K562 (cell line): ENCODE data around the gene LCP2. TPM values are rescaled to one million over a fixed set of nuclear protein-coding genes. Genes with fewer than 3 reads are reported as not detected.

Source experiments
- ARHGAP35 ChIP-seq: fragments of 450-650 bp; IDR thresholded peaks from 2 replicates; pipeline ENCODE4 v1.6.1; 2018; ENCODE audit not compliant: partially characterized antibody
- CCNT2 ChIP-seq: IDR thresholded peaks from 2 replicates; pipeline ENCODE4 v1.6.1; 2011; ENCODE audit warnings: borderline replicate concordance, low read depth, mild to moderate bottlenecking, moderate library complexity, mixed read lengths, low read length; ENCODE audit not compliant: insufficient read length; ENCODE audit errors: extremely low read depth
- CTBP1 ChIP-seq: fragments of 450-650 bp; IDR thresholded peaks from 2 replicates; pipeline ENCODE4 v1.6.1; 2016; ENCODE audit warnings: borderline replicate concordance
- DIDO1 ChIP-seq: fragments of 450-650 bp; IDR thresholded peaks from 2 replicates; pipeline ENCODE4 v1.6.1; 2016; ENCODE audit warnings: low read depth, missing biosample characterization, missing genetic modification characterization
- KDM1A ChIP-seq, 2 experiments: fragments of 450-650 bp; IDR thresholded peaks; 2 replicates each; pipeline ENCODE4 v1.6.1; 2016; ENCODE audit warnings: mild to moderate bottlenecking in 2 of 2
- KLF6 ChIP-seq: fragments of 250-450 bp; sonication (Bioruptor Pico); IDR thresholded peaks from 2 replicates; pipeline ENCODE4 v1.4.0; 2020; ENCODE audit warnings: mild to moderate bottlenecking, moderate library complexity, borderline replicate concordance
- NFIX ChIP-seq: fragments of 250-450 bp; sonication (Bioruptor Pico); IDR thresholded peaks from 2 replicates; pipeline ENCODE4 v1.4.0; 2020; ENCODE audit warnings: low read depth, mild to moderate bottlenecking, moderate library complexity
- NR2F6 ChIP-seq: fragments of 450-650 bp; formaldehyde crosslinking; IDR thresholded peaks from 2 replicates; pipeline ENCODE4 v1.4.0; 2020; ENCODE audit warnings: mild to moderate bottlenecking
- NRF1 ChIP-seq, 2 experiments: fragments of 450-650 bp; IDR thresholded peaks in 1 of 2; conservative IDR thresholded peaks in 1 of 2; 2 replicates each; pipeline ENCODE4 v1.6.1; 2014; ENCODE audit warnings: mild to moderate bottlenecking in 2 of 2
- RBM22 ChIP-seq: fragments of 200-400 bp; formaldehyde crosslinking; IDR thresholded peaks from 2 replicates; pipeline ENCODE4 v1.6.1; 2018; ENCODE audit warnings: low read length, low read depth; ENCODE audit not compliant: poor library complexity, severe bottlenecking
- ZNF134 ChIP-seq: fragments of 250-450 bp; sonication (Bioruptor Pico); conservative IDR thresholded peaks from 2 replicates; pipeline ENCODE4 v1.4.0; 2020
- ZNF197 ChIP-seq: fragments of 200-800 bp; sonication (Bioruptor generic); IDR thresholded peaks from 2 replicates; pipeline ENCODE4 v1.6.1; 2016; ENCODE audit warnings: low read depth, missing genetic modification characterization, missing compliant biosample characterization
- polyA plus RNA-seq, 8 experiments: library from polyadenylated mRNA; depleted of rRNA in 4 of 8; stranded (reverse) in 5 of 8; unstranded in 3 of 8; fragments of >200 nt; fragmentation: Nextera tagmentation in 2 of 8; fragmentation: Illumina TruSeq in 1 of 8; extraction: Ambion mirVana in 2 of 8; extraction: Trizol in 1 of 8; gene quantifications; 2 replicates each; pipeline versions ENCODE4 v1.2.1 to v1.2.3, GENCODE V29; 2011 to 2014; ENCODE audit warnings: inconsistent platforms in 1 of 8, missing spikeins in 1 of 8
- total RNA-seq, 7 experiments: library from RNA; depleted of rRNA in 6 of 7; stranded (reverse); fragments of >200 nt in 6 of 7; fragmentation: Illumina TruSeq in 2 of 7; extraction: Trizol in 2 of 7; gene quantifications; 2 replicates each; pipeline versions ENCODE4 v1.2.1 to v1.2.3, GENCODE V29; 2011 to 2021; ENCODE audit warnings: low replicate concordance in 1 of 7
- TF ChIP-seq, protein P1 (sequence below): sonication (generic); formaldehyde crosslinking; IDR thresholded peaks from 2 replicates; pipeline ENCODE4 v1.8.0; 2022; ENCODE audit warnings: mild to moderate bottlenecking, missing genetic modification reagents
- TF ChIP-seq, protein P2 (sequence below): sonication (generic); formaldehyde crosslinking; IDR thresholded peaks from 2 replicates; pipeline ENCODE4 v1.8.0; 2022; ENCODE audit warnings: missing genetic modification reagents, mild to moderate bottlenecking, moderate library complexity, borderline replicate concordance
- TF ChIP-seq, protein P3 (sequence below): fragments of 250-450 bp; sonication (Bioruptor Pico); IDR thresholded peaks from 2 replicates; pipeline ENCODE4 v1.4.0; 2020; ENCODE audit warnings: mild to moderate bottlenecking, moderate library complexity
- TF ChIP-seq, protein P4 (sequence below), 2 experiments: fragments of 250-450 bp in 1 of 2; fragments of 450-650 bp in 1 of 2; sonication (Bioruptor Pico) in 1 of 2; IDR thresholded peaks; 2 replicates each; pipeline versions ENCODE4 v1.6.1 to v1.8.0; 2016 to 2021; ENCODE audit warnings: mild to moderate bottlenecking in 2 of 2, moderate library complexity in 2 of 2, missing compliant biosample characterization in 1 of 2, missing genetic modification characterization in 1 of 2
- TF ChIP-seq, protein P5 (sequence below): fragments of 150-350 bp; IDR thresholded peaks from 2 replicates; pipeline ENCODE4 v1.6.1; 2014; ENCODE audit warnings: low read depth, mild to moderate bottlenecking, low read length, borderline replicate concordance

The LCP2 gene
- total and polyA plus RNA-seq, 9 of the 15 experiments (the other 6 are each of a cell fraction or from before 2014, with no cell fraction given): 4.0 to 31.3 (median 14.6) TPM

DNA sequence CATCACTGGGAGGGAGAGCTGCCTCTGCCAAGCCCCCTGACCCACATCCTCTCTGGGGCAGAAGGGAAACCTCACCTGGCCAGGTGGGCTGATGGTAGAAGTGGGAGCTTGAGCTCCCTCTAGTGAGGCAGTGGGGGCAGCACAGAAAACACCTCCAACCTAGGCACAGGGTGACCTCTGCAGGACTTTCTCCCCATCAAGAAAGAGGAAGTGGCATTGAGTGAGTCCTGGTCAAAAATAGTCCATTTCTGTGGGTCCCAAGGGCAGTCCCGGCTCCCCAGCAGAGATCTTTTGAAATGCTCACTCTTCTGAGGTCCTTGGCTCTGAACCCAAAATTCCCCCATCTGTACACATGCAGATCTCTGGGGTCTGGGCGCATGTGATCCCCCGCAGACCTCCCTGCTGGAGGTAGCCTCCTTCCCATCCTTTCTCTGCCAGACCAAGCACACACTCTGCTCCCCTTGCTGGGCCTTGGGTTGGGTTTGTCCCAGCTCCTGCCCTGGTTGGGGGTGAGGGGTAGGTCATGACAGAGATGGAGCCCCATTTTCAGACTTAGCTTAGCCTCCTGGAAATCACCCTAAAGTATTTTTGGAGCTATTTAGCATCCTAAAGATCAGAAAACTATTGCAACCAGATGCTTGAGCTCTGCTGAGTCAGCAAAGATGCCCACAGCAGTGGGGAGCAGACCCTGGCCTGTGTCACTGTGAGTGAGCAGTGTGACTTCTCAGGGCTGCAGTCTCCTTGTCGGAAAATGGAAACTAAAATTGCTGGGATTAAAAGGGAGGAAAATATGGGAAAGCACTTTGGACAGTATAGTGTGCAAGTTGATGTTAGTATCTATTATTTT, 41.6 kb upstream of the LCP2 start (continued):
- no peak for TF ChIP-seq NFIX (CRISPR knock-in tag)
- no peak for TF ChIP-seq NRF1 (conservative IDR thresholded peaks at IDR 0.05 in 1 of 2, IDR thresholded peaks at IDR 0.05 in 1 of 2)
- no peak for TF ChIP-seq ARHGAP35
- TF ChIP-seq ZNF197 (CRISPR knock-in tag): no peak
- peak; percentile 64 for TF ChIP-seq CTBP1
- TF ChIP-seq ZNF134: no peak
- TF ChIP-seq CCNT2: no peak
- no peak for TF ChIP-seq KDM1A (IDR thresholded peaks at IDR 0.05)
- TF ChIP-seq, protein P1, sequence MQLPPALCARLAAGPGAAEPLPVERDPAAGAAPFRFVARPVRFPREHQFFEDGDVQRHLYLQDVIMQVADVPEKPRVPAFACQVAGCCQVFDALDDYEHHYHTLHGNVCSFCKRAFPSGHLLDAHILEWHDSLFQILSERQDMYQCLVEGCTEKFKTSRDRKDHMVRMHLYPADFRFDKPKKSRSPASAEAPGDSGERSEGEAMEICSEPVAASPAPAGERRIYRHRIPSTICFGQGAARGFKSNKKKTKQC (CRISPR knock-in tag): no peak
- TF ChIP-seq, protein P2, sequence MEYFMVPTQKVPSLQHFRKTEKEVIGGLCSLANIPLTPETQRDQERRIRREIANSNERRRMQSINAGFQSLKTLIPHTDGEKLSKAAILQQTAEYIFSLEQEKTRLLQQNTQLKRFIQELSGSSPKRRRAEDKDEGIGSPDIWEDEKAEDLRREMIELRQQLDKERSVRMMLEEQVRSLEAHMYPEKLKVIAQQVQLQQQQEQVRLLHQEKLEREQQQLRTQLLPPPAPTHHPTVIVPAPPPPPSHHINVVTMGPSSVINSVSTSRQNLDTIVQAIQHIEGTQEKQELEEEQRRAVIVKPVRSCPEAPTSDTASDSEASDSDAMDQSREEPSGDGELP: no peak; the same call in 1 of the 2 replicates
- TF ChIP-seq, protein P3, sequence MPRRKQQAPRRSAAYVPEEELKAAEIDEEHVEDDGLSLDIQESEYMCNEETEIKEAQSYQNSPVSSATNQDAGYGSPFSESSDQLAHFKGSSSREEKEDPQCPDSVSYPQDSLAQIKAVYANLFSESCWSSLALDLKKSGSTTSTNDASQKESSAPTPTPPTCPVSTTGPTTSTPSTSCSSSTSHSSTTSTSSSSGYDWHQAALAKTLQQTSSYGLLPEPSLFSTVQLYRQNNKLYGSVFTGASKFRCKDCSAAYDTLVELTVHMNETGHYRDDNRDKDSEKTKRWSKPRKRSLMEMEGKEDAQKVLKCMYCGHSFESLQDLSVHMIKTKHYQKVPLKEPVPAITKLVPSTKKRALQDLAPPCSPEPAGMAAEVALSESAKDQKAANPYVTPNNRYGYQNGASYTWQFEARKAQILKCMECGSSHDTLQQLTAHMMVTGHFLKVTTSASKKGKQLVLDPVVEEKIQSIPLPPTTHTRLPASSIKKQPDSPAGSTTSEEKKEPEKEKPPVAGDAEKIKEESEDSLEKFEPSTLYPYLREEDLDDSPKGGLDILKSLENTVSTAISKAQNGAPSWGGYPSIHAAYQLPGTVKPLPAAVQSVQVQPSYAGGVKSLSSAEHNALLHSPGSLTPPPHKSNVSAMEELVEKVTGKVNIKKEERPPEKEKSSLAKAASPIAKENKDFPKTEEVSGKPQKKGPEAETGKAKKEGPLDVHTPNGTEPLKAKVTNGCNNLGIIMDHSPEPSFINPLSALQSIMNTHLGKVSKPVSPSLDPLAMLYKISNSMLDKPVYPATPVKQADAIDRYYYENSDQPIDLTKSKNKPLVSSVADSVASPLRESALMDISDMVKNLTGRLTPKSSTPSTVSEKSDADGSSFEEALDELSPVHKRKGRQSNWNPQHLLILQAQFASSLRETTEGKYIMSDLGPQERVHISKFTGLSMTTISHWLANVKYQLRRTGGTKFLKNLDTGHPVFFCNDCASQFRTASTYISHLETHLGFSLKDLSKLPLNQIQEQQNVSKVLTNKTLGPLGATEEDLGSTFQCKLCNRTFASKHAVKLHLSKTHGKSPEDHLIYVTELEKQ (CRISPR knock-in tag): no peak
- TF ChIP-seq, protein P4, sequence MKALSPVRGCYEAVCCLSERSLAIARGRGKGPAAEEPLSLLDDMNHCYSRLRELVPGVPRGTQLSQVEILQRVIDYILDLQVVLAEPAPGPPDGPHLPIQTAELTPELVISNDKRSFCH (CRISPR knock-in tag; IDR thresholded peaks at IDR 0.05): no peak
- TF ChIP-seq, protein P4 (tag; IDR thresholded peaks at IDR 0.05): no peak
- TF ChIP-seq RBM22: no peak
- no peak for TF ChIP-seq KLF6 (CRISPR knock-in tag)
- no peak for TF ChIP-seq DIDO1 (tag)
- TF ChIP-seq, protein P5, sequence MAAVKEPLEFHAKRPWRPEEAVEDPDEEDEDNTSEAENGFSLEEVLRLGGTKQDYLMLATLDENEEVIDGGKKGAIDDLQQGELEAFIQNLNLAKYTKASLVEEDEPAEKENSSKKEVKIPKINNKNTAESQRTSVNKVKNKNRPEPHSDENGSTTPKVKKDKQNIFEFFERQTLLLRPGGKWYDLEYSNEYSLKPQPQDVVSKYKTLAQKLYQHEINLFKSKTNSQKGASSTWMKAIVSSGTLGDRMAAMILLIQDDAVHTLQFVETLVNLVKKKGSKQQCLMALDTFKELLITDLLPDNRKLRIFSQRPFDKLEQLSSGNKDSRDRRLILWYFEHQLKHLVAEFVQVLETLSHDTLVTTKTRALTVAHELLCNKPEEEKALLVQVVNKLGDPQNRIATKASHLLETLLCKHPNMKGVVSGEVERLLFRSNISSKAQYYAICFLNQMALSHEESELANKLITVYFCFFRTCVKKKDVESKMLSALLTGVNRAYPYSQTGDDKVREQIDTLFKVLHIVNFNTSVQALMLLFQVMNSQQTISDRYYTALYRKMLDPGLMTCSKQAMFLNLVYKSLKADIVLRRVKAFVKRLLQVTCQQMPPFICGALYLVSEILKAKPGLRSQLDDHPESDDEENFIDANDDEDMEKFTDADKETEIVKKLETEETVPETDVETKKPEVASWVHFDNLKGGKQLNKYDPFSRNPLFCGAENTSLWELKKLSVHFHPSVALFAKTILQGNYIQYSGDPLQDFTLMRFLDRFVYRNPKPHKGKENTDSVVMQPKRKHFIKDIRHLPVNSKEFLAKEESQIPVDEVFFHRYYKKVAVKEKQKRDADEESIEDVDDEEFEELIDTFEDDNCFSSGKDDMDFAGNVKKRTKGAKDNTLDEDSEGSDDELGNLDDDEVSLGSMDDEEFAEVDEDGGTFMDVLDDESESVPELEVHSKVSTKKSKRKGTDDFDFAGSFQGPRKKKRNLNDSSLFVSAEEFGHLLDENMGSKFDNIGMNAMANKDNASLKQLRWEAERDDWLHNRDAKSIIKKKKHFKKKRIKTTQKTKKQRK: no peak
- TF ChIP-seq NR2F6 (CRISPR knock-in tag): no peak
